Activated gamma-delta T cell treated with anti-CD3 and anti-CD28 coated beads, Interleukin-2, amount 50 U/mL, for 16 hours (primary cell): ENCODE results near the gene CACNA1B.
"Not testable (repeated sequence)": the region's sequence is repeated elsewhere in the genome, so short reads cannot be mapped to it uniquely, and the experiment has no call there.

Experiments used
- DNase-seq: peaks from one replicate; pipeline ENCODE4 v3.0.0-alpha.2; 2020; ENCODE audit warnings: low read depth

Gene CACNA1B

GRCh38 chr9:138099803-138100598, 222.4 kb downstream of the CACNA1B start:
- DNase-seq, result no peak

- no peak for DNase-seq
Measured at GRCh38 chr9:138100711-138101350, 223.2 kb downstream of the CACNA1B start.

GRCh38 chr9:138101444-138102234, 224.1 kb downstream of the CACNA1B start:
- no peak for DNase-seq

GRCh38 chr9:138102246-138103051, 224.9 kb downstream of the CACNA1B start:
- DNase-seq, result no peak

GRCh38 chr9:138103111-138103848, 225.7 kb downstream of the CACNA1B start:
- DNase-seq, result no peak

GRCh38 chr9:138103849-138104206, 226.2 kb downstream of the CACNA1B start:
- no peak for DNase-seq

GRCh38 chr9:138104251-138105122, 226.9 kb downstream of the CACNA1B start:
- DNase-seq, result no peak

GRCh38 chr9:138105123-138105415, 227.5 kb downstream of the CACNA1B start:
- no peak for DNase-seq

- DNase-seq, result no peak
Measured at GRCh38 chr9:138105561-138106505, 228.3 kb downstream of the CACNA1B start.

GRCh38 chr9:138107039-138107438, 229.5 kb downstream of the CACNA1B start:
- DNase-seq, result not testable (repeated sequence)

- no peak for DNase-seq
Measured at GRCh38 chr9:138111607-138112006, 234.0 kb downstream of the CACNA1B start.

- DNase-seq, result no peak
Measured at GRCh38 chr9:138112090-138112748, 234.6 kb downstream of the CACNA1B start.

GRCh38 chr9:138112791-138113600, 235.4 kb downstream of the CACNA1B start:
- no peak for DNase-seq

- not testable (repeated sequence) for DNase-seq
Measured at GRCh38 chr9:138113701-138114325, 236.2 kb downstream of the CACNA1B start.

GRCh38 chr9:138114501-138115245, 237.1 kb downstream of the CACNA1B start:
- DNase-seq, result no peak

GRCh38 chr9:138115506-138115905, 237.9 kb downstream of the CACNA1B start:
- no peak for DNase-seq

GRCh38 chr9:138116521-138116920, 238.9 kb downstream of the CACNA1B start:
- DNase-seq, result no peak
